KOPT-K1 (cell line): Measurements from ENCODE around the gene CLTRN.
A peak's percentile ranks its signal among the peaks of the same experiment; 100 is the strongest.
"Not testable (repeated sequence)": the region's sequence is repeated elsewhere in the genome, so short reads cannot be mapped to it uniquely, and the experiment has no call there.

ENCODE experiments used
- H3K27ac ChIP-seq: fragments of 200-600 bp; sonication (generic); 2 replicates; pipeline ENCODE4 v1.5.1; 2016; ENCODE audit warnings: antibody characterized with exemption, mild to moderate bottlenecking, low read depth, low read length; ENCODE audit not compliant: poor library complexity, severe bottlenecking
- H3K36me3 ChIP-seq: fragments of 200-600 bp; sonication (generic); 2 replicates; pipeline ENCODE4 v1.5.1; 2017; ENCODE audit warnings: antibody characterized with exemption, mild to moderate bottlenecking, low read length, moderate library complexity; ENCODE audit not compliant: insufficient read depth
- H3K9me3 ChIP-seq: fragments of 200-600 bp; sonication (generic); 2 replicates; pipeline ENCODE4 v1.5.1; 2017; ENCODE audit warnings: antibody characterized with exemption, low read length, mild to moderate bottlenecking; ENCODE audit not compliant: insufficient read depth, poor library complexity, severe bottlenecking

CLTRN gene

GRCh38 chrX:15664487-15665444 is at the start of gene CLTRN:
CLTRN (minus strand) TSS chrX:15664805; CDS start chrX:15664775, 30 bp downstream.
- Histone ChIP-seq H3K9me3 (no peaks in the 10 kb centered on the region), H3K36me3 (no peaks in the 10 kb centered on the region), H3K27ac (no peak within 1 kb of the TSS)

- H3K36me3 ChIP-seq, H3K9me3 ChIP-seq, H3K27ac ChIP-seq: not testable (repeated sequence)
These were observed 39.7 kb upstream of the CLTRN start for GRCh38 chrX:15704273-15704672.

GRCh38 chrX:15703809-15704208 is 39.2 kb upstream of the CLTRN start:
- not testable (repeated sequence) for H3K27ac ChIP-seq, H3K9me3 ChIP-seq, H3K36me3 ChIP-seq

- Histone ChIP-seq H3K9me3 (no peaks in the 10 kb centered on the region), H3K36me3 (peaks cover 2% of the 10 kb centered on the region; the same call in 1 of the 2 replicates), H3K27ac (no peak overlapping the region)
These were observed 38.1 kb upstream of the CLTRN start for GRCh38 chrX:15702488-15703371.

- Histone ChIP-seq H3K27ac (no peak overlapping the region), H3K9me3 (no peaks in the 10 kb centered on the region), H3K36me3 (peaks cover 27% of the 10 kb centered on the region; the same call in 1 of the 2 replicates)
These were observed 31.9 kb upstream of the CLTRN start for GRCh38 chrX:15696516-15696915.

GRCh38 chrX:15694941-15695451 is 30.4 kb upstream of the CLTRN start:
- Histone ChIP-seq H3K36me3 (peaks cover 27% of the 10 kb centered on the region; the same call in 1 of the 2 replicates), H3K9me3 (no peaks in the 10 kb centered on the region), H3K27ac (no peak overlapping the region)

GRCh38 chrX:15686818-15687685 is 22.4 kb upstream of the CLTRN start:
- no peaks in the 10 kb centered on the region for H3K9me3 ChIP-seq
- H3K36me3 ChIP-seq, result no peaks in the 10 kb centered on the region; the same call in 1 of the 2 replicates
- H3K27ac ChIP-seq, result no peak overlapping the region

- no peak overlapping the region for H3K27ac ChIP-seq
- H3K36me3 ChIP-seq, result peaks cover 16% of the 10 kb centered on the region; the same call in 1 of the 2 replicates
- H3K9me3 ChIP-seq, result no peaks in the 10 kb centered on the region
These were observed 18.6 kb upstream of the CLTRN start for GRCh38 chrX:15683193-15683592.

GRCh38 chrX:15681433-15681832 is 16.8 kb upstream of the CLTRN start:
- Histone ChIP-seq H3K36me3 (peaks cover 16% of the 10 kb centered on the region; the same call in 1 of the 2 replicates), H3K9me3 (no peaks in the 10 kb centered on the region), H3K27ac (no peak overlapping the region)

- Histone ChIP-seq H3K36me3 (peaks cover 16% of the 10 kb centered on the region; the same call in 1 of the 2 replicates), H3K27ac (no peak overlapping the region), H3K9me3 (no peaks in the 10 kb centered on the region)
These were observed 15.8 kb upstream of the CLTRN start for GRCh38 chrX:15680401-15680800.

- Histone ChIP-seq H3K36me3 (peaks cover 16% of the 10 kb centered on the region; the same call in 1 of the 2 replicates), H3K9me3 (no peaks in the 10 kb centered on the region), H3K27ac (no peak overlapping the region)
These were observed 14.6 kb upstream of the CLTRN start for GRCh38 chrX:15679246-15679645.

GRCh38 chrX:15678339-15678738 is 13.7 kb upstream of the CLTRN start:
- H3K36me3 ChIP-seq, result peaks cover 16% of the 10 kb centered on the region; the same call in 1 of the 2 replicates
- H3K27ac ChIP-seq, result no peak overlapping the region
- H3K9me3 ChIP-seq, result no peaks in the 10 kb centered on the region

- H3K27ac ChIP-seq, result no peak overlapping the region
- peaks cover 16% of the 10 kb centered on the region; the same call in 1 of the 2 replicates for H3K36me3 ChIP-seq
- no peaks in the 10 kb centered on the region for H3K9me3 ChIP-seq
These were observed 12.3 kb upstream of the CLTRN start for GRCh38 chrX:15676886-15677285.

- Histone ChIP-seq H3K27ac (peak overlapping the region; percentile 89), H3K36me3 (peaks cover 5% of the 10 kb centered on the region; the same call in 1 of the 2 replicates), H3K9me3 (no peaks in the 10 kb centered on the region)
These were observed 10.9 kb upstream of the CLTRN start for GRCh38 chrX:15675490-15675921.
